GM21515 (cell line): ENCODE measurements around the gene MYPN.

ENCODE experiments used
- ATAC-seq: cut with Tn5 transposase; IDR thresholded peaks from one replicate; pipeline ENCODE4 v1.9.1; 2021; ENCODE audit not compliant: unreplicated experiment

The MYPN gene

GRCh38 chr10:68088740-68089139, 20.5 kb upstream of the MYPN start:
- ATAC-seq = no peak

- no peak for ATAC-seq
These were observed 18.7 kb upstream of the MYPN start for GRCh38 chr10:68090586-68090985.

GRCh38 chr10:68092512-68092911, 16.8 kb upstream of the MYPN start:
- ATAC-seq = no peak

- no peak for ATAC-seq
These were observed 14.1 kb upstream of the MYPN start for GRCh38 chr10:68095153-68095552.

GRCh38 chr10:68096913-68097516, 12.3 kb upstream of the MYPN start:
- no peak for ATAC-seq

- ATAC-seq = no peak
These were observed 9.6 kb upstream of the MYPN start for GRCh38 chr10:68099736-68100135.

- ATAC-seq = no peak
These were observed 8.2 kb upstream of the MYPN start for GRCh38 chr10:68101066-68101465.

GRCh38 chr10:68103261-68103878, 5.9 kb upstream of the MYPN start:
- ATAC-seq = no peak

- no peak for ATAC-seq
These were observed 5.4 kb upstream of the MYPN start for GRCh38 chr10:68103901-68104300.

GRCh38 chr10:68105820-68106219, 3.5 kb upstream of the MYPN start:
- no peak for ATAC-seq

GRCh38 chr10:68106656-68107055, 2.6 kb upstream of the MYPN start:
- ATAC-seq = no peak

- ATAC-seq = no peak
These were observed 1.6 kb upstream of the MYPN start for GRCh38 chr10:68107651-68108050.

GRCh38 chr10:68108051-68108450, 1.2 kb upstream of the MYPN start:
- ATAC-seq = no peak

- ATAC-seq = no peak
These were observed 635 bp upstream of the MYPN start for GRCh38 chr10:68108653-68109052.

GRCh38 chr10:68110027-68110426, 739 bp downstream of the MYPN start:
- ATAC-seq = no peak

- ATAC-seq = no peak
These were observed 2.3 kb downstream of the MYPN start for GRCh38 chr10:68111584-68111983.

- ATAC-seq = no peak
These were observed 3.5 kb downstream of the MYPN start for GRCh38 chr10:68112837-68113236.

- no peak for ATAC-seq
These were observed 9.4 kb downstream of the MYPN start for GRCh38 chr10:68118657-68119056.

GRCh38 chr10:68121020-68121743, 11.9 kb downstream of the MYPN start:
- no peak for ATAC-seq

- ATAC-seq = no peak
These were observed 12.6 kb downstream of the MYPN start for GRCh38 chr10:68121852-68122251.

- ATAC-seq = no peak
These were observed 15.4 kb downstream of the MYPN start for GRCh38 chr10:68124718-68125117.

GRCh38 chr10:68125772-68126171, 16.5 kb downstream of the MYPN start:
- ATAC-seq = no peak
